ENCODE measurements around the gene ZBTB32.
"Not testable (repeated sequence)": the region's sequence is repeated elsewhere in the genome, so short reads cannot be mapped to it uniquely, and the experiment has no call there.

Gene ZBTB32

DNA sequence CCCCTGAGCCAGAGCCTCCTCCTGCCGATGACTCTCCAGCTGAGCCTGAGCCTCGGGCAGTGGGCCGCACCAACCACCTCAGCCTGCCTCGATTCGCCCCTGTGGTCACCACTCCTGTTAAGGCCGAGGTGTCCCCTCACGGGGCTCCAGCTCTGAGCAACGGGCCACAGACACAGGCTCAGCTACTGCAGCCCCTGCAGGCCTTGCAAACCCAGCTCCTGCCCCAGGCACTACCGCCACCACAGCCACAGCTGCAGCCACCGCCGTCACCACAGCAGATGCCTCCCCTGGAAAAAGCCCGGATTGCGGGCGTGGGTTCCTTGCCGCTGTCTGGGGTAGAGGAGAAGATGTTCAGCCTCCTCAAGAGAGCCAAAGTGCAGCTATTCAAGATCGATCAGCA lies 17.0 kb downstream of the ZBTB32 start:
- Histone ChIP-seq H3K36me3 (ENCODE audit: insufficient read depth, low read length) (peaks cover 5% of the 10 kb centered on the region; the same call in 1 of the 2 replicates), H3K27me3 (ENCODE audit: insufficient read depth, low read length) (no peaks in the 10 kb centered on the region), H3K79me2 (ENCODE audit: control insufficient read depth, insufficient read depth, low read length, unreplicated experiment) (peaks cover 24% of the 10 kb centered on the region), H2AFZ (ENCODE audit: low read length, unreplicated experiment) (no peak overlapping the region), H3K27ac (ENCODE audit: low read depth, low read length) (no peak overlapping the region), H3K4me3 (ENCODE audit: low read depth, low read length) (no peak overlapping the region), H3K4me1 (ENCODE audit: control insufficient read depth, insufficient read depth, low read length, unreplicated experiment) (no peaks in the 10 kb centered on the region)

DNA sequence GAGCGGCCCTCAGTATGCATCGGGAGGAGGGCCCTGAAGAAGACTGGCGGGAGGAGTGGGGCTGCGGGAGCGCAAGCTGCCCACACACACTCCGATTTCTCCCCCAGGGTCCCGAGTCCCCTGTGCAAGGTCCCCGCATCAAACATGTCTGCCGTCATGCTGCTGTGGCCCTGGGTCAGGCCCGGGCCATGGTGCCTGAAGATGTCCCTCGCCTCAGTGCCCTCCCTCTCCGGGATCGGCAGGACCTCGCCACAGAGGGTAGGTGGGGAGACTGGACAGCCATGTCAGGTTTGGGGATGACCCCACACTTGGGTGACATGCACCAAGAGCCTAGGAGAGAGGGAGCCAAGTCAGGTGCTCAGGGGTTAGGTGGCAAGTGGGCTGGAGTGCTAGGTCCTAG lies 18.1 kb downstream of the ZBTB32 start:
- Histone ChIP-seq H3K4me3 (ENCODE audit: low read depth, low read length) (no peak overlapping the region), H2AFZ (ENCODE audit: low read length, unreplicated experiment) (no peak overlapping the region), H3K4me1 (ENCODE audit: control insufficient read depth, insufficient read depth, low read length, unreplicated experiment) (no peaks in the 10 kb centered on the region), H3K79me2 (ENCODE audit: control insufficient read depth, insufficient read depth, low read length, unreplicated experiment) (peaks cover 24% of the 10 kb centered on the region), H3K36me3 (ENCODE audit: insufficient read depth, low read length) (peaks cover 5% of the 10 kb centered on the region; the same call in 1 of the 2 replicates), H3K27ac (ENCODE audit: low read depth, low read length) (no peak overlapping the region), H3K27me3 (ENCODE audit: insufficient read depth, low read length) (no peaks in the 10 kb centered on the region)

DNA sequence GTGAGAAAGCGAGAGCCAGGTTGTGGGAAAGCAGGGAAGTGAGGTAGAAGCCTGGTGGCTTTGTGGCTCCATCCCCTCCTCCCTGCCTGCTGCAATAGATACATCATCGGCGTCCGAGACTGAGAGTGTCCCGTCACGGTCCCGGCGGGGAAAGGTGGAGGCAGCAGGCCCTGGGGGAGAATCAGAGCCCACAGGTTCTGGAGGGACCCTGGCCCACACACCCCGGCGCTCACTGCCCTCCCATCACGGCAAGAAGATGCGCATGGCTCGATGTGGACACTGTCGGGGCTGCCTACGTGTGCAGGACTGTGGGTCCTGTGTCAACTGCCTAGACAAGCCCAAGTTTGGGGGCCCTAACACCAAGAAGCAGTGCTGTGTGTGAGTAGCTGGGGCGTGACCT lies 18.5 kb downstream of the ZBTB32 start:
- H2AFZ ChIP-seq (ENCODE audit: low read length, unreplicated experiment), result no peak overlapping the region
- H3K27ac ChIP-seq (ENCODE audit: low read depth, low read length), result no peak overlapping the region
- no peaks in the 10 kb centered on the region for H3K27me3 ChIP-seq (ENCODE audit: insufficient read depth, low read length)
- H3K79me2 ChIP-seq (ENCODE audit: control insufficient read depth, insufficient read depth, low read length, unreplicated experiment), result peaks cover 24% of the 10 kb centered on the region
- H3K36me3 ChIP-seq (ENCODE audit: insufficient read depth, low read length), result peaks cover 5% of the 10 kb centered on the region; the same call in 1 of the 2 replicates
- no peaks in the 10 kb centered on the region for H3K4me1 ChIP-seq (ENCODE audit: control insufficient read depth, insufficient read depth, low read length, unreplicated experiment)
- no peak overlapping the region for H3K4me3 ChIP-seq (ENCODE audit: low read depth, low read length)

DNA sequence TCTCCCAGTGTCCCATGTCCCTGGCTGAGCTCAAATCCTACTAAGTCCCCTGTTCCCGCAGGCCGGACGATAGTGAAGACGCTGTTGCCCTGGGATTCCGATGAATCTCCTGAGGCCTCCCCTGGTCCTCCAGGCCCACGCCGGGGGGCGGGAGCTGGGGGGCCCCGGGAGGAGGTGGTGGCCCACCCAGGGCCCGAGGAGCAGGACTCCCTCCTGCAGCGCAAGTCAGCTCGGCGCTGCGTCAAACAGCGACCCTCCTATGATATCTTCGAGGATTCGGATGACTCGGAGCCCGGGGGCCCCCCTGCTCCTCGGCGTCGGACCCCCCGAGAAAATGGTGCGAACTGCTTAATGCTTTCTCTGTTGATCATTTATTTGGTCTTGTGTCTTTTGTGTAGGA lies 19.3 kb downstream of the ZBTB32 start:
- H3K4me3 ChIP-seq (ENCODE audit: low read depth, low read length), result no peak overlapping the region
- no peaks in the 10 kb centered on the region for H3K4me1 ChIP-seq (ENCODE audit: control insufficient read depth, insufficient read depth, low read length, unreplicated experiment)
- H3K79me2 ChIP-seq (ENCODE audit: control insufficient read depth, insufficient read depth, low read length, unreplicated experiment), result peaks cover 16% of the 10 kb centered on the region
- no peak overlapping the region for H2AFZ ChIP-seq (ENCODE audit: low read length, unreplicated experiment)
- H3K27ac ChIP-seq (ENCODE audit: low read depth, low read length), result no peak overlapping the region
- H3K36me3 ChIP-seq (ENCODE audit: insufficient read depth, low read length), result peaks cover 5% of the 10 kb centered on the region; the same call in 1 of the 2 replicates
- H3K27me3 ChIP-seq (ENCODE audit: insufficient read depth, low read length), result no peaks in the 10 kb centered on the region

DNA sequence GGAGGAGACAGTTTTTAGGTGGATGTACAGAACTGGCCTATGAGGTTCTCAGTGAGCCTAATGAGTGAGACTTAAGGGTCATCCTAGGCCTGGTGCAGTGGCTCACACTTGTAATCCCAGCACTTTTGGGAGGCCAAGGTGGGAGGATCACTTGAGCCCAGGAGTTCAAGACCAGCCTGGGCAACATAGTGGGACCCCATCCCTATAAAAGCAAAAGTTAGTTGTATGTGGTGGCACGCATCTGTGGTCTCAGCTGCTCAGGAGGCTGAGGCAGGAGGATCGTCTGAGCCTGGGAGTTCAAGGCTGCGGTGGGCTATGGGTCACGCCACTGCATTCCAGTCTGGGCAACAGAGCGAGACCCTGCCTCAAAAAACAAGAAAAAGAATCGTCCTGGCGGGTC lies 19.8 kb downstream of the ZBTB32 start:
- not testable (repeated sequence) for H3K27ac ChIP-seq (ENCODE audit: low read depth, low read length); H3K27me3 ChIP-seq (ENCODE audit: insufficient read depth, low read length); H3K4me1 ChIP-seq (ENCODE audit: control insufficient read depth, insufficient read depth, low read length, unreplicated experiment); H3K36me3 ChIP-seq (ENCODE audit: insufficient read depth, low read length); H3K4me3 ChIP-seq (ENCODE audit: low read depth, low read length); H2AFZ ChIP-seq (ENCODE audit: low read length, unreplicated experiment)
- peaks cover 12% of the 10 kb centered on the region for H3K79me2 ChIP-seq (ENCODE audit: control insufficient read depth, insufficient read depth, low read length, unreplicated experiment)

DNA sequence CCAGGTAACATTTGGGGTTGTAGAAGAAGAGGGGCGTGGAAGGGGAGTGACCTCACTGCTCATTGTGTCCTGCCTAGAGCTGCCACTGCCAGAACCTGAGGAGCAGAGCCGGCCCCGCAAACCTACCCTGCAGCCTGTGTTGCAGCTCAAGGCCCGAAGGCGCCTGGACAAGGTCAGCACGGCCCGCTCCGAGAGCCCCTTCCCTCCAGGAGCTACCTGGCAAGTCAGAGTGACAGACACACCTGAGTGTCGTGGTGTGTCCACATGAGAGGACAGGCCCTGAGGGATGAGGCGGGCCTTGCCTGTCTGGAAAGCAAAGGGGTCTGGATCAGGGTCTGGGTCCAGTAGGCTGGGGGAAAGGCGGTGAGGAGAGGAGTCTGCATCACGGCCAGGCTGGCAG lies 20.2 kb downstream of the ZBTB32 start:
- Histone ChIP-seq H3K27ac (ENCODE audit: low read depth, low read length) (no peak overlapping the region), H3K79me2 (ENCODE audit: control insufficient read depth, insufficient read depth, low read length, unreplicated experiment) (peaks cover 7% of the 10 kb centered on the region), H3K36me3 (ENCODE audit: insufficient read depth, low read length) (peaks cover 5% of the 10 kb centered on the region; the same call in 1 of the 2 replicates), H3K4me1 (ENCODE audit: control insufficient read depth, insufficient read depth, low read length, unreplicated experiment) (no peaks in the 10 kb centered on the region), H3K27me3 (ENCODE audit: insufficient read depth, low read length) (no peaks in the 10 kb centered on the region), H3K4me3 (ENCODE audit: low read depth, low read length) (no peak overlapping the region), H2AFZ (ENCODE audit: low read length, unreplicated experiment) (no peak overlapping the region)

DNA sequence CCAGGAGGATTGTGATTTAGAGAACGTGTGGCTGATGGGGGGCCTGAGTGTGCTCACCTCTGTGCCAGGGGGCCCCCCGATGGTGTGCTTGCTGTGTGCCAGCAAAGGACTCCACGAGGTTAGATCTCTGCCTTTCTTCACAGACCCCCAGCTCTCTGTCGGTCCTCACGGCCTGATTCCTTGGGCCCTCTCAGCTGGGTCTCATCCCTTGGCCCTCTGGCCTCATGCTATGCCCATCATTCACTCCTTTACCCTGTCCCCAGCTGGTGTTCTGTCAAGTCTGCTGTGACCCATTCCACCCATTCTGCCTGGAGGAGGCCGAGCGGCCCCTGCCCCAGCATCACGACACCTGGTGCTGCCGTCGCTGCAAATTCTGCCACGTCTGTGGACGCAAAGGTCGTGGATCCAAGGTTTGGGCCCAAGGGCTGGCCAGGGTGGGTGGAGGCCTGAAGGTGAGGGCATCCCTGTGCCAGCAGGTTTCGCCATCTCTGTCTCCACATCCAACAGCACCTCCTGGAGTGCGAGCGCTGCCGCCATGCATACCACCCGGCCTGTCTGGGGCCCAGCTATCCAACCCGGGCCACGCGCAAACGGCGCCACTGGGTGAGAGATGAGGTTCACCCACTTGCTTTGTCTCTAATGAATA lies 21.0 kb downstream of the ZBTB32 start:
- Histone ChIP-seq H3K4me3 (ENCODE audit: low read depth, low read length) (no peak overlapping the region), H3K36me3 (ENCODE audit: insufficient read depth, low read length) (peaks cover 5% of the 10 kb centered on the region; the same call in 1 of the 2 replicates), H3K27me3 (ENCODE audit: insufficient read depth, low read length) (no peaks in the 10 kb centered on the region), H3K79me2 (ENCODE audit: control insufficient read depth, insufficient read depth, low read length, unreplicated experiment) (no peaks in the 10 kb centered on the region), H2AFZ (ENCODE audit: low read length, unreplicated experiment) (no peak overlapping the region), H3K4me1 (ENCODE audit: control insufficient read depth, insufficient read depth, low read length, unreplicated experiment) (no peaks in the 10 kb centered on the region), H3K27ac (ENCODE audit: low read depth, low read length) (no peak overlapping the region)

DNA sequence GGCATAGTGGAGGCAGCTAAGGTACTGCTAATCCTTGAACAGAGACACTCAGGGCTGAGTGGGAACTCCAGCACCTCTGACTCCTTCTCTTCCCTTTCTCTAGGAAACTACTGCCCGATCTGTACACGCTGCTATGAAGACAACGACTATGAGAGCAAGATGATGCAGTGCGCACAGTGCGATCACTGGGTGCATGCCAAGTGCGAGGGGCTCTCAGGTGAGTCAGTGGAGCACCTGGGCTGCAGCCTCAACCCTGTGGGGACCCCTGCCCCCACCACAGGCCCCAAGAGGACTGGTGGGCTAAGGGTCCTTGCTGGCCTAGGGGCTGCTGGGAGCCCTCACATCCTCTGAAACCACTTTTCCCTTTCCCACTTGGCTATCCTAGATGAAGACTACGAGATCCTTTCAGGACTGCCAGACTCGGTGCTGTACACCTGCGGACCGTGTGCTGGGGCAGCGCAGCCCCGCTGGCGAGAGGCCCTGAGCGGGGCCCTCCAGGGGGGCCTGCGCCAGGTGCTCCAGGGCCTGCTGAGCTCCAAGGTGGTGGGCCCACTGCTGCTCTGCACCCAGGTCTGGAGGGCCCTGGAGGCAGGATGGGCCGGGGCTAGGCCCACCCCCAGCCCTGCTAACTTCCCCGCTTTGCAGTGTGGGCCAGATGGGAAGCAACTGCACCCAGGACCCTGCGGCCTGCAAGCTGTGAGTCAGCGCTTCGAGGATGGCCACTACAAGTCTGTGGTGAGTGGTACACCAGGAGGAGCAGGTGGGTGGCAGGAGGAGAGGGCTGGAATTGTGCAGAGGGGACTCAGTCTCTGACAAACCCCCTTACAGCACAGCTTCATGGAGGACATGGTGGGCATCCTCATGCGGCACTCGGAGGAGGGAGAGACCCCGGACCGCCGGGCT lies 22.9 kb downstream of the ZBTB32 start:
- H3K4me1 ChIP-seq (ENCODE audit: control insufficient read depth, insufficient read depth, low read length, unreplicated experiment), result no peaks in the 10 kb centered on the region
- H2AFZ ChIP-seq (ENCODE audit: low read length, unreplicated experiment), result no peak overlapping the region
- H3K79me2 ChIP-seq (ENCODE audit: control insufficient read depth, insufficient read depth, low read length, unreplicated experiment), result no peaks in the 10 kb centered on the region
- H3K27me3 ChIP-seq (ENCODE audit: insufficient read depth, low read length), result no peaks in the 10 kb centered on the region
- H3K27ac ChIP-seq (ENCODE audit: low read depth, low read length), result no peak overlapping the region
- H3K36me3 ChIP-seq (ENCODE audit: insufficient read depth, low read length), result peaks cover 5% of the 10 kb centered on the region; the same call in 1 of the 2 replicates
- no peak overlapping the region for H3K4me3 ChIP-seq (ENCODE audit: low read depth, low read length)

DNA sequence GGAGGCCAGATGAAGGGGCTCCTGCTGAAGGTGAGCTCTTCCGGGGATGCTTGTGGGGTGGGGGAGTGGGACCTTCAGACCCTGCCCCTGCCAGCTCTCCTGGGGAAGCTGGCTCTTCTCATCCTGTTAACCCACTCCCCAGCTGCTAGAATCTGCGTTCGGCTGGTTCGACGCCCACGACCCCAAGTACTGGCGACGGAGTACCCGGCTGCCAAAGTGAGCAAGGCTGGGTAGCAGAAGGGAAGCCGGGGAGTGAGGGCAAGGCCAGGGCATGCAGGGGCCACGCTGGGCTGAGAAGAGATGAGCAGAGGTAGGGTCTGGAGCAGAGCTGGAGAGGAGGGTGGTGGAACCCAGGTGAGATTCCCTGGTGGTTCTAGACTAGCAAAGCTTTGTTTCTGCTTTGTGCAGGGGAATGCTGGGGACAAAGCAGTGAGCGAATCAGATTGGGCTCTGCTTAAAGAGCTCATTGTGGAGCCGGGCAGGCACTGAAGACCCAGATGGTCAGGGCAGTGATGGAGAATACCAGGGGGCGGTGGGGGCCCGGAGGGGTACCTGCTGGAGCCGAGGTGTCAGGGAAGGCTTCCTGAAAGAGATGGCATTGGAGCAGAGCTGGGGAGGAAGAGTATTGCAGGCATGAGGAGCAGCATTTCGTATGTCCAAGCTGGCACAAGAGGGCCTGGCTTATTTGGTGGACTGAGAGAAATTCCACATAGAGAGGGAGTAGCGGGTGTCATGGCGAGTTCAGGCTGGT lies 23.8 kb downstream of the ZBTB32 start:
- Histone ChIP-seq H3K4me1 (ENCODE audit: control insufficient read depth, insufficient read depth, low read length, unreplicated experiment) (no peaks in the 10 kb centered on the region), H3K4me3 (ENCODE audit: low read depth, low read length) (no peak overlapping the region), H3K36me3 (ENCODE audit: insufficient read depth, low read length) (peaks cover 5% of the 10 kb centered on the region; the same call in 1 of the 2 replicates), H2AFZ (ENCODE audit: low read length, unreplicated experiment) (no peak overlapping the region), H3K27ac (ENCODE audit: low read depth, low read length) (no peak overlapping the region), H3K27me3 (ENCODE audit: insufficient read depth, low read length) (no peaks in the 10 kb centered on the region), H3K79me2 (ENCODE audit: control insufficient read depth, insufficient read depth, low read length, unreplicated experiment) (no peaks in the 10 kb centered on the region)

DNA sequence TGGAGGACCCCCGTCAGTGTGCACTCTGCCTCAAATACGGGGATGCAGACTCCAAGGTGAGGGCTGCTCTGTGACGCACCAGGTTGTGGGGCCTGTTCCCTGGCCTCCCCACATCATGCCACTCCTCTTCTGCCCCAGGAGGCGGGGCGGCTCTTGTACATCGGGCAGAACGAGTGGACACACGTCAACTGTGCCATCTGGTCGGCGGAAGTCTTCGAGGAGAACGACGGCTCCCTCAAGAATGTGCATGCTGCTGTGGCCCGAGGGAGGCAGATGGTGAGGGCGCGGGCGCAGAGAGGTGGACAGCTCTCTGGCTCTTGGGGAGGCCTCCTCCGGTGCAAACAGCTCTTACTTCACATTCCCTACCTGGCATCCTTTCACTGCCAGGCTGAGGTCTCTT lies 24.7 kb downstream of the ZBTB32 start:
- H3K4me1 ChIP-seq (ENCODE audit: control insufficient read depth, insufficient read depth, low read length, unreplicated experiment), result no peaks in the 10 kb centered on the region
- H2AFZ ChIP-seq (ENCODE audit: low read length, unreplicated experiment), result no peak overlapping the region
- peaks cover 5% of the 10 kb centered on the region; the same call in 1 of the 2 replicates for H3K36me3 ChIP-seq (ENCODE audit: insufficient read depth, low read length)
- H3K79me2 ChIP-seq (ENCODE audit: control insufficient read depth, insufficient read depth, low read length, unreplicated experiment), result no peaks in the 10 kb centered on the region
- H3K4me3 ChIP-seq (ENCODE audit: low read depth, low read length), result no peak overlapping the region
- no peaks in the 10 kb centered on the region for H3K27me3 ChIP-seq (ENCODE audit: insufficient read depth, low read length)
- H3K27ac ChIP-seq (ENCODE audit: low read depth, low read length), result no peak overlapping the region
